SIG-M5 treated with dmso at 0.1 percent for 504 hours (cell line): ENCODE results near the gene PRKAG1.

Source experiments
- DNase-seq: peaks from one replicate; lab custom pipeline; 2025; ENCODE audit not compliant: unreplicated experiment; lab: John Stamatoyannopoulos, UW

PRKAG1 gene

GRCh38 chr12:49015196-49015595 is 3.4 kb downstream of the PRKAG1 start:
- no peak for DNase-seq

GRCh38 chr12:49014547-49014946 is 4.0 kb downstream of the PRKAG1 start:
- no peak for DNase-seq

GRCh38 chr12:49013428-49013827 is 5.1 kb downstream of the PRKAG1 start:
- no peak for DNase-seq

- DNase-seq: no peak
Measured at GRCh38 chr12:49012739-49013138, 5.8 kb downstream of the PRKAG1 start.

GRCh38 chr12:49010092-49010668 is 8.4 kb downstream of the PRKAG1 start:
- DNase-seq: no peak

GRCh38 chr12:49008943-49009342 is 9.6 kb downstream of the PRKAG1 start:
- DNase-seq: no peak

GRCh38 chr12:49000346-49000745 is 18.2 kb downstream of the PRKAG1 start:
- DNase-seq: no peak

- peak; percentile 77 for DNase-seq
Measured at GRCh38 chr12:48999371-49000131, 19.0 kb downstream of the PRKAG1 start, which contains the start of gene DDN. Gene DDN (minus strand): TSS chr12:48999375. CDS start chr12:48999287, 88 bp downstream.

- peak; percentile 17 for DNase-seq
Measured at GRCh38 chr12:48998497-48999353, 19.9 kb downstream of the PRKAG1 start.

- DNase-seq: no peak
Measured at GRCh38 chr12:48997719-48998496, 20.7 kb downstream of the PRKAG1 start.

- DNase-seq: peak; percentile 77
Measured at GRCh38 chr12:48996794-48997718, 21.5 kb downstream of the PRKAG1 start.

- peak; percentile 76 for DNase-seq
Measured at GRCh38 chr12:48995086-48995879, 23.3 kb downstream of the PRKAG1 start.

- DNase-seq: no peak
Measured at GRCh38 chr12:48994224-48995085, 24.1 kb downstream of the PRKAG1 start.

- DNase-seq: no peak
Measured at GRCh38 chr12:48993787-48994186, 24.8 kb downstream of the PRKAG1 start.

- DNase-seq: no peak
Measured at GRCh38 chr12:48991247-48992050, 27.1 kb downstream of the PRKAG1 start.

GRCh38 chr12:48990552-48990951 is 28.0 kb downstream of the PRKAG1 start:
- DNase-seq: no peak

- DNase-seq: peak; percentile 46
Measured at GRCh38 chr12:48988030-48988649, 30.4 kb downstream of the PRKAG1 start.
